Measurements from ENCODE around the gene SLC10A6. TPM values are rescaled to one million over a fixed set of nuclear protein-coding genes. Genes with fewer than 3 reads are reported as not detected.

SLC10A6 gene, protein sequence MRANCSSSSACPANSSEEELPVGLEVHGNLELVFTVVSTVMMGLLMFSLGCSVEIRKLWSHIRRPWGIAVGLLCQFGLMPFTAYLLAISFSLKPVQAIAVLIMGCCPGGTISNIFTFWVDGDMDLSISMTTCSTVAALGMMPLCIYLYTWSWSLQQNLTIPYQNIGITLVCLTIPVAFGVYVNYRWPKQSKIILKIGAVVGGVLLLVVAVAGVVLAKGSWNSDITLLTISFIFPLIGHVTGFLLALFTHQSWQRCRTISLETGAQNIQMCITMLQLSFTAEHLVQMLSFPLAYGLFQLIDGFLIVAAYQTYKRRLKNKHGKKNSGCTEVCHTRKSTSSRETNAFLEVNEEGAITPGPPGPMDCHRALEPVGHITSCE
- polyA plus RNA-seq (2011; rRNA removed): not detected in 2 replicates
- not detected in 2 replicates for polyA plus RNA-seq (2012; cell fraction: cytosol; rRNA removed)
- polyA plus RNA-seq (2012; cell fraction: nucleus; rRNA removed): not detected in 2 replicates
- not detected in 3 replicates for polyA plus RNA-seq (2017; fragmentation: RNase III; extraction: RNeasy Plus Mini Kit Qiagen cat#74134 plus additional on column Dnase treatment)
- polyA minus RNA-seq (2011; rRNA and poly(A)+ RNA removed): not detected in 2 replicates

- Histone ChIP-seq H3K4me1 (no peaks in the 10 kb centered on the region), H3K4me2 (no peak within 1 kb of the TSS), H3K27ac (no peak within 1 kb of the TSS), H3K9me3 (no peaks in the 10 kb centered on the region), H3K4me3 (no peak within 1 kb of the TSS)
- ChIA-PET POLR2A (no interaction called here), CTCF (interaction anchor here (1.2 to 1.3 kb wide), 2 partner anchors 8 to 358 kb away, joined by 3 to 4 read pairs; no protein-coding TSS in a partner anchor)
- ATAC-seq (no peak), FAIRE-seq (no peak), DNase-seq (ENCODE audit: low read depth in 1 of 2, low spot score in 1 of 2) (no peak)
- WGBS (ENCODE audit: missing lambda C conversion rate): 59% methylated on average over 11 of the region's 11 CpGs
- TF ChIP-seq TFCP2L1 (CRISPR knock-in tag; IDR thresholded peaks at IDR 0.05): no peak
- TF ChIP-seq ZSCAN20 (CRISPR knock-in tag; IDR thresholded peaks at IDR 0.05): no peak
- no peak for TF ChIP-seq FOSL2 (IDR thresholded peaks at IDR 0.05)
- no peak for TF ChIP-seq FOSL2 (CRISPR knock-in tag; IDR thresholded peaks at IDR 0.05)
- TF ChIP-seq ATOH8 (CRISPR knock-in tag; IDR thresholded peaks at IDR 0.05; ENCODE audit: low read depth): no peak
- TF ChIP-seq, protein P1, sequence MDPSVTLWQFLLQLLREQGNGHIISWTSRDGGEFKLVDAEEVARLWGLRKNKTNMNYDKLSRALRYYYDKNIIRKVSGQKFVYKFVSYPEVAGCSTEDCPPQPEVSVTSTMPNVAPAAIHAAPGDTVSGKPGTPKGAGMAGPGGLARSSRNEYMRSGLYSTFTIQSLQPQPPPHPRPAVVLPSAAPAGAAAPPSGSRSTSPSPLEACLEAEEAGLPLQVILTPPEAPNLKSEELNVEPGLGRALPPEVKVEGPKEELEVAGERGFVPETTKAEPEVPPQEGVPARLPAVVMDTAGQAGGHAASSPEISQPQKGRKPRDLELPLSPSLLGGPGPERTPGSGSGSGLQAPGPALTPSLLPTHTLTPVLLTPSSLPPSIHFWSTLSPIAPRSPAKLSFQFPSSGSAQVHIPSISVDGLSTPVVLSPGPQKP (IDR thresholded peaks at IDR 0.05; ENCODE audit: low read depth, low read length): no peak
- TF ChIP-seq E2F6 (IDR thresholded peaks at IDR 0.05; ENCODE audit: borderline replicate concordance, low read depth): no peak
- no peak for TF ChIP-seq KDM1A (IDR thresholded peaks at IDR 0.05; ENCODE audit: low read depth)
- no peak for TF ChIP-seq NPAS2 (CRISPR knock-in tag; IDR thresholded peaks at IDR 0.05; ENCODE audit: borderline replicate concordance)
- no peak for TF ChIP-seq ZNF302 (CRISPR knock-in tag; IDR thresholded peaks at IDR 0.05)
- TF ChIP-seq FOSB (CRISPR knock-in tag; IDR thresholded peaks at IDR 0.05): no peak
- no peak for TF ChIP-seq HMGXB4 (CRISPR knock-in tag; IDR thresholded peaks at IDR 0.05; ENCODE audit: borderline replicate concordance)
- no peak for TF ChIP-seq CHD4 (IDR thresholded peaks at IDR 0.05; ENCODE audit: borderline replicate concordance)
- no peak for TF ChIP-seq BHLHE40 (IDR thresholded peaks at IDR 0.05; ENCODE audit: low read depth, low read length)
These were observed at the start of gene SLC10A6 for GRCh38 chr4:86848732-86849619. Gene SLC10A6 (minus strand): TSS chr4:86849384. CDS start chr4:86849115, 269 bp downstream.

DNA sequence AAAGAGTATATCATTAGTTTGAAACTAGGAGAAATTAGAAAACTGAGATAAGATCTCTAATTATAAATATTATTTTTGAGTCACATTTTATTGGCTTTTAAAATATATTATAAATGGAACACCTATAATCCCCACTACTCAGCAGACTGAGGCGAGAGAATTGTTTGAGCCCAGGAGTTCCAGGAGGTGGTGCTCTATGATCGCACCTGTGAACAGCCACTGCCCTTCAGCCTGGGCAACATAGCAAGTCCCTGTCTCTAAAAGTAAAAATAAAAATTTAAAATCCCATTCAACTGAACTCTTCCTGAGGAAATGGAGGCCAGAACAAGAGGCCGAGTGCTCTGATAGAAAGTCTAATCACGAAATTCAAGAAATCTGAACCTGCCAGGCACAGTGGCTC is 49.4 kb upstream of the SLC10A6 start:
- 46% methylated on average over 4 of the region's 4 CpGs for WGBS (ENCODE audit: missing lambda C conversion rate)
- H3K9me3 ChIP-seq: no peaks in the 10 kb centered on the region
- no peaks in the 10 kb centered on the region for H3K4me1 ChIP-seq
- FAIRE-seq: no peak
- H3K4me3 ChIP-seq: no peak overlapping the region
- H3K27ac ChIP-seq: no peak overlapping the region
- peak; percentile 67 to 75; a peak in 4 of 6 replicates for ATAC-seq
- TF ChIP-seq CTCF (IDR thresholded peaks at IDR 0.05) (peak; percentile 50), RNF2 (IDR thresholded peaks at IDR 0.05; ENCODE audit: borderline replicate concordance, low read depth) (no peak), REST (IDR thresholded peaks at IDR 0.05) (no peak), FOSB (CRISPR knock-in tag; IDR thresholded peaks at IDR 0.05) (no peak), SMC3 (IDR thresholded peaks at IDR 0.05) (peak; percentile 38; the same call in 2 of the 3 replicates), ESRRA (IDR thresholded peaks at IDR 0.05; ENCODE audit: borderline replicate concordance, low read length) (no peak), CHD2 (IDR thresholded peaks at IDR 0.05; ENCODE audit: low read length, partially characterized antibody) (no peak), FOXS1 (CRISPR knock-in tag; IDR thresholded peaks at IDR 0.05) (no peak), RAD21 (conservative IDR thresholded peaks at IDR 0.05 in 1 of 2, IDR thresholded peaks at IDR 0.05 in 1 of 2) (peak; percentile 69 to 73)
- no peak overlapping the region for H3K4me2 ChIP-seq
- ChIA-PET CTCF (interaction anchor here (3.1 kb wide), 1 partner anchor 400 kb away, joined by 13 read pairs; no protein-coding TSS in a partner anchor), POLR2A (no interaction called here)
- DNase-seq (ENCODE audit: low read depth in 1 of 2, low spot score in 1 of 2): peak in 1 of 2 experiments; percentile 37
